ENCODE results near the gene GUCY2D. TPM values are rescaled to one million over a fixed set of nuclear protein-coding genes. Genes with fewer than 3 reads are reported as not detected.

The GUCY2D gene
- total RNA-seq, 4 donors from 2014 or later = not detected

- TF ChIP-seq CTCF (IDR thresholded peaks at IDR 0.05; ENCODE audit: low read depth) = no peak
Observed at GRCh38 chr17:8031261-8031661, 28.8 kb downstream of the GUCY2D start.

- no peak for TF ChIP-seq CTCF (IDR thresholded peaks at IDR 0.05; ENCODE audit: low read depth)
Observed at GRCh38 chr17:8031950-8032349, 29.5 kb downstream of the GUCY2D start.

- TF ChIP-seq CTCF (IDR thresholded peaks at IDR 0.05; ENCODE audit: low read depth) = no peak
Observed at GRCh38 chr17:8032442-8032841, 30.0 kb downstream of the GUCY2D start.

GRCh38 chr17:8038954-8039610, 36.7 kb downstream of the GUCY2D start, which contains the start of gene ALOX15B:
ALOX15B (plus strand) TSS chr17:8039059; CDS start chr17:8039156, 97 bp downstream.
- TF ChIP-seq CTCF (IDR thresholded peaks at IDR 0.05; ENCODE audit: low read depth) = no peak

- TF ChIP-seq CTCF (IDR thresholded peaks at IDR 0.05; ENCODE audit: low read depth) = no peak
Observed at GRCh38 chr17:8039611-8040168, 37.3 kb downstream of the GUCY2D start.

GRCh38 chr17:8041249-8041928, 39.0 kb downstream of the GUCY2D start:
- no peak for TF ChIP-seq CTCF (IDR thresholded peaks at IDR 0.05; ENCODE audit: low read depth)

GRCh38 chr17:8041979-8042378, 39.6 kb downstream of the GUCY2D start:
- TF ChIP-seq CTCF (IDR thresholded peaks at IDR 0.05; ENCODE audit: low read depth) = no peak
